SK-N-SH treated with all-trans-retinoic acid at 6 μM for 48 hours (cell line): ENCODE results near the gene EIF1AY.

Experiments used
- ATAC-seq: fragments of 200-7000 bp; cut with Tn5 transposase; 3 replicates; pipeline ENCODE4 v1.9.1; 2020; ENCODE audit warnings: mild to moderate bottlenecking, moderate library complexity
- BACH2 ChIP-seq: fragments of 250-450 bp; sonication (Bioruptor Pico); IDR thresholded peaks from 2 replicates; pipeline ENCODE4 v1.9.0; 2021; ENCODE audit warnings: mild to moderate bottlenecking, borderline replicate concordance
- CSRNP3 ChIP-seq: fragments of 250-450 bp; sonication (Bioruptor Pico); IDR thresholded peaks from 2 replicates; pipeline ENCODE4 v1.5.1; 2021; ENCODE audit warnings: mild to moderate bottlenecking, moderate library complexity
- ESRRG ChIP-seq: fragments of 250-450 bp; sonication (Bioruptor Pico); IDR thresholded peaks from 2 replicates; pipeline ENCODE4 v1.6.1; 2021; ENCODE audit warnings: mild to moderate bottlenecking
- PPARA ChIP-seq: fragments of 250-450 bp; sonication (Bioruptor Pico); IDR thresholded peaks from 2 replicates; pipeline ENCODE4 v1.5.0; 2020; ENCODE audit warnings: mild to moderate bottlenecking, borderline replicate concordance
- RARB ChIP-seq: fragments of 250-450 bp; sonication (Bioruptor Pico); IDR thresholded peaks from 2 replicates; pipeline ENCODE4 v1.8.0; 2021; ENCODE audit warnings: mild to moderate bottlenecking, moderate library complexity
- TCF4 ChIP-seq: fragments of 250-450 bp; sonication (Bioruptor Pico); IDR thresholded peaks from 2 replicates; pipeline ENCODE4 v1.8.0; 2021; ENCODE audit warnings: mild to moderate bottlenecking, moderate library complexity, borderline replicate concordance
- ZC3H10 ChIP-seq: fragments of 250-450 bp; sonication (Bioruptor Pico); IDR thresholded peaks from 2 replicates; pipeline ENCODE4 v1.5.1; 2021; ENCODE audit warnings: mild to moderate bottlenecking, moderate library complexity
- ZFP3 ChIP-seq: fragments of 250-450 bp; sonication (Bioruptor Pico); IDR thresholded peaks from 2 replicates; pipeline ENCODE4 v1.5.0; 2020; ENCODE audit warnings: mild to moderate bottlenecking, moderate library complexity
- ZFP30 ChIP-seq: fragments of 450-650 bp; formaldehyde crosslinking; IDR thresholded peaks from 2 replicates; pipeline ENCODE4 v1.5.0; 2022; ENCODE audit warnings: mild to moderate bottlenecking, moderate library complexity
- ZNF565 ChIP-seq: fragments of 450-650 bp; formaldehyde crosslinking; conservative IDR thresholded peaks from 2 replicates; pipeline ENCODE4 v1.5.0; 2020; ENCODE audit warnings: low read depth, mild to moderate bottlenecking, moderate library complexity
- ZNF8 ChIP-seq: fragments of 450-650 bp; formaldehyde crosslinking; IDR thresholded peaks from 2 replicates; pipeline ENCODE4 v1.5.0; 2020; ENCODE audit warnings: mild to moderate bottlenecking, moderate library complexity
- TF ChIP-seq, protein P1 (sequence below): fragments of 250-450 bp; sonication (Bioruptor Pico); IDR thresholded peaks from 2 replicates; pipeline ENCODE4 v1.8.0; 2021; ENCODE audit warnings: low read depth, mild to moderate bottlenecking, moderate library complexity, borderline replicate concordance

EIF1AY gene

DNA sequence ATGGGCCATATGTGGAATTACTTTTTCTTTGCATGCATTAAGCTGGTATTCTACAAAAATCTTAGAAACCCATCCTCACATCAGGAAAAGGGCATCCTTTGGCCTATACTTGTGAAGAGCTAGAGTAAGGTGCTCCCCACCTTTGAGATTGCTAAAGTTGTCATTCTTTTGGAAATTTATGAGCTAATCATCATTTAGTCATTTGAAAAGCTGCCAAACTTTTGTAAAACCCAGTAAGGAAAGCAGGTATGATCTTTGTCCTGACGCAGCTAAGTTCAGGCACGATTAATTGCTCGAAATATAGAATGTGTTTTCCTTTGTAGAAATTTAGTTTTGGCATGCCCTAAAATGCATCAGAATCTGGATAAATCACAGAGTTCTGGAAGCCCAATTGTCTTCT is 2.6 kb downstream of the EIF1AY start (continued):
- TF ChIP-seq CSRNP3 (CRISPR knock-in tag) (no peak), ZC3H10 (no peak), ZFP30 (CRISPR knock-in tag) (no peak)
- TF ChIP-seq, protein P1, sequence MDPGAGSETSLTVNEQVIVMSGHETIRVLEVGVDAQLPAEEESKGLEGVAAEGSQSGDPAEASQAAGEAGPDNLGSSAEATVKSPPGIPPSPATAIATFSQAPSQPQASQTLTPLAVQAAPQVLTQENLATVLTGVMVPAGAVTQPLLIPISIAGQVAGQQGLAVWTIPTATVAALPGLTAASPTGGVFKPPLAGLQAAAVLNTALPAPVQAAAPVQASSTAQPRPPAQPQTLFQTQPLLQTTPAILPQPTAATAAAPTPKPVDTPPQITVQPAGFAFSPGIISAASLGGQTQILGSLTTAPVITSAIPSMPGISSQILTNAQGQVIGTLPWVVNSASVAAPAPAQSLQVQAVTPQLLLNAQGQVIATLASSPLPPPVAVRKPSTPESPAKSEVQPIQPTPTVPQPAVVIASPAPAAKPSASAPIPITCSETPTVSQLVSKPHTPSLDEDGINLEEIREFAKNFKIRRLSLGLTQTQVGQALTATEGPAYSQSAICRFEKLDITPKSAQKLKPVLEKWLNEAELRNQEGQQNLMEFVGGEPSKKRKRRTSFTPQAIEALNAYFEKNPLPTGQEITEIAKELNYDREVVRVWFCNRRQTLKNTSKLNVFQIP (CRISPR knock-in tag), result no peak

- no peak for ATAC-seq
- TF ChIP-seq ZNF565 (CRISPR knock-in tag), result no peak
Observed at GRCh38 chrY:20581687-20582086, 6.1 kb downstream of the EIF1AY start.

GRCh38 chrY:20586161-20586560 is 10.6 kb downstream of the EIF1AY start:
- ATAC-seq, result no peak

More at GRCh38 chrY:20586161-20586560, 10.6 kb downstream of the EIF1AY start:
- TF ChIP-seq BACH2 (CRISPR knock-in tag) (no peak), ZFP3 (CRISPR knock-in tag) (no peak), TCF4 (CRISPR knock-in tag) (no peak), ESRRG (CRISPR knock-in tag) (no peak), RARB (CRISPR knock-in tag) (no peak), PPARA (no peak), ZNF8 (CRISPR knock-in tag) (no peak)
- TF ChIP-seq, protein P1 (CRISPR knock-in tag), result no peak
